ENCODE results near the gene FITM1.

The FITM1 gene

GRCh38 chr14:24094841-24095270, 35.6 kb upstream of the FITM1 start:
- Histone ChIP-seq H3K27me3 (ENCODE audit: insufficient read depth, low read depth, severe bottlenecking) (no peaks in the 10 kb centered on the region), H3K4me3 (ENCODE audit: low read depth, low read length) (peak overlapping the region; percentile 66), H3K27ac (peak overlapping the region; percentile 83), H3K36me3 (no peaks in the 10 kb centered on the region), H3K9me3 (ENCODE audit: severe bottlenecking) (no peaks in the 10 kb centered on the region)
- TF ChIP-seq, protein P1, sequence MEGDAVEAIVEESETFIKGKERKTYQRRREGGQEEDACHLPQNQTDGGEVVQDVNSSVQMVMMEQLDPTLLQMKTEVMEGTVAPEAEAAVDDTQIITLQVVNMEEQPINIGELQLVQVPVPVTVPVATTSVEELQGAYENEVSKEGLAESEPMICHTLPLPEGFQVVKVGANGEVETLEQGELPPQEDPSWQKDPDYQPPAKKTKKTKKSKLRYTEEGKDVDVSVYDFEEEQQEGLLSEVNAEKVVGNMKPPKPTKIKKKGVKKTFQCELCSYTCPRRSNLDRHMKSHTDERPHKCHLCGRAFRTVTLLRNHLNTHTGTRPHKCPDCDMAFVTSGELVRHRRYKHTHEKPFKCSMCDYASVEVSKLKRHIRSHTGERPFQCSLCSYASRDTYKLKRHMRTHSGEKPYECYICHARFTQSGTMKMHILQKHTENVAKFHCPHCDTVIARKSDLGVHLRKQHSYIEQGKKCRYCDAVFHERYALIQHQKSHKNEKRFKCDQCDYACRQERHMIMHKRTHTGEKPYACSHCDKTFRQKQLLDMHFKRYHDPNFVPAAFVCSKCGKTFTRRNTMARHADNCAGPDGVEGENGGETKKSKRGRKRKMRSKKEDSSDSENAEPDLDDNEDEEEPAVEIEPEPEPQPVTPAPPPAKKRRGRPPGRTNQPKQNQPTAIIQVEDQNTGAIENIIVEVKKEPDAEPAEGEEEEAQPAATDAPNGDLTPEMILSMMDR (IDR thresholded peaks at IDR 0.05; ENCODE audit: low read depth, low read length), result no peak
- DNase-seq, result no peak

DNA sequence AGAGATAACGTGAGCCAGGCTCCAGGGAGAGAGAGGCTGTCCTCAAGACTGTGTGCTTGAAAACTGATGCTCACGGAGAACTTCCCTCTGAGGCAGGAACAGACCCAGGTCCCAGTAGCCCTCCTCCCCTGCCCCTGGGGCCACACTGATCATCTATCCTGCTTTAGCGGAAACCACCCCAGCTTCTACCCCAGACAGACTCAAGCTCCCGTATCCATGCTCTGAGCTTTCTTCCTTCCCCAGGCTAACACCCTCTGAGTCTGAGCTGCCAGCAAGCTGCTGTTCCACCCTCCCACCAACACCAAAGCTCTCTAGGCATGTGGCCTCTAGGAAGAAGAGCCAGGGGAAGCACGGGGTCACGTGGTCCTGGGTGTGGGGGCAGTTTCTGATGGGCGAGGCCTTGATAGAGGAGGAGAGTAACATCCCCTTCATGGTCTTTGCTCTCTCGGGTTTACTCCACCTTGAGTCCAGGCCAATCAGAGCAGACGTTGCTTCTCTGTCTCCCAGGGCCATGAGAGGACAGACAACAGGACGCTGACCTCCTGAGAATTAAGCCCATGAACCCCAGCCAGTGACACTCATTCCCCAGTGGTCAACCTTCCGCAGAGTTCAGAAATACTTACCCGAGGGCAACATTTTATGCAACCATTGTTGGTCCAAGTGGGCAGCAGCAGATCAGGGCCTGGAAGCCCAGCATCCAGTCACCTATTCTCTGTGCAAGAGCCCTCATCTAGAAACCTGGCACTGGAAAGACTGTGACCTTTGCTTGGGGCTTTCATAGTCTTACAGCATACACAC, 35.0 kb upstream of the FITM1 start:
- Histone ChIP-seq H3K4me3 (ENCODE audit: low read depth, low read length) (peak overlapping the region; percentile 66), H3K27ac (peak overlapping the region; percentile 83)
- DNase-seq, result peak; percentile 79

DNA sequence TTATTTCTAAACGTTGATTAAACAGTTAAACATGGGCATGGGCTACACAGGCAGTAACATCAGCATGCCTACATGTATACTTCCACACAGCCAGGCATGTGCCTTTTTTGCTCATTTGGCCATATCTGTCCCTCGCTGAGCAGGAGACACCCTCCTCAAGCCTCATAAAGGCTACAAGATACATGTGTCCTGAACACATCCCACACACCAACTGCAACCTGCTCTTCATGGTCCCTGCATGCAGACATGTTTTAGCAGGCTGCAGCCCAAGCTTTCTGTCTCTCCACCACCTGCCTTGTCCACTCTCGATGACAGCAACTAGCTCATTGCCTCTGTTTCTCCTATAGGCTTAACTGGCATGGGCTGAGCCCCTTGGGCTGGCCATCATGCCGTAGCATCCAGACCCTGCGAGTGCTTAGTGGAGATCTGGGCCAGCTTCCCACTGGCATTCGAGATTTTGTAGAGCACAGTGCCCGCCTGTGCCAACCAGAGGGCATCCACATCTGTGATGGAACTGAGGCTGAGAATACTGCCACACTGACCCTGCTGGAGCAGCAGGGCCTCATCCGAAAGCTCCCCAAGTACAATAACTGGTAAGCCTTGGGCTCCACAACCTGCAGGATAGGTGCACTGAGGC, 33.8 kb upstream of the FITM1 start:
- H3K4me3 ChIP-seq (ENCODE audit: low read depth, low read length), result no peak overlapping the region
- H3K27ac ChIP-seq, result no peak overlapping the region
- TF ChIP-seq, protein P1 (IDR thresholded peaks at IDR 0.05; ENCODE audit: low read depth, low read length), result no peak
- DNase-seq, result no peak
- no peaks in the 10 kb centered on the region for H3K36me3 ChIP-seq
- no peaks in the 10 kb centered on the region for H3K9me3 ChIP-seq (ENCODE audit: severe bottlenecking)
- no peaks in the 10 kb centered on the region for H3K27me3 ChIP-seq (ENCODE audit: insufficient read depth, low read depth, severe bottlenecking)

More for the DNA sequence above, 35.0 kb upstream of the FITM1 start:
- no peaks in the 10 kb centered on the region for H3K27me3 ChIP-seq (ENCODE audit: insufficient read depth, low read depth, severe bottlenecking)
- TF ChIP-seq, protein P1 (IDR thresholded peaks at IDR 0.05; ENCODE audit: low read depth, low read length), result no peak
- H3K9me3 ChIP-seq (ENCODE audit: severe bottlenecking), result no peaks in the 10 kb centered on the region
- H3K36me3 ChIP-seq, result no peaks in the 10 kb centered on the region

DNA sequence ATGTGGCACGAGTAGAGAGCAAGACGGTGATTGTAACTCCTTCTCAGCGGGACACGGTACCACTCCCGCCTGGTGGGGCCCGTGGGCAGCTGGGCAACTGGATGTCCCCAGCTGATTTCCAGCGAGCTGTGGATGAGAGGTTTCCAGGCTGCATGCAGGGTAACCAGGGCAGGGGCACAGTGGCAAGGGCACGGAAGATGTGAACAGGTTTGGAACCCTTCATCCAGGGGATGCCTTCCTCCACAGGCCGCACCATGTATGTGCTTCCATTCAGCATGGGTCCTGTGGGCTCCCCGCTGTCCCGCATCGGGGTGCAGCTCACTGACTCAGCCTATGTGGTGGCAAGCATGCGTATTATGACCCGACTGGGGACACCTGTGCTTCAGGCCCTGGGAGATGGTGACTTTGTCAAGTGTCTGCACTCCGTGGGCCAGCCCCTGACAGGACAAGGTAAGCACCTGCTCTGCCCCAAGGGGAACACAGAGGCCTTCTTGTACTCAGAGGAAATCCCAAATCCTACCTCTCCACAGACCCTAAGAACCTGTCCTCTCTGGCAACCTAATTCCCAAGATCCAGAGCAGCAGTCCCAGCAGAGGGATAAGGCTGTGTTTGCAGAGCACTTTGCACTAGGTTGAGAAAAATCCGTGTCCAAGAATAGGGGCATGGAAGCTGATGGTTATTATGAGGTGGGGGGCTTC, 32.1 kb upstream of the FITM1 start:
- TF ChIP-seq, protein P1 (IDR thresholded peaks at IDR 0.05; ENCODE audit: low read depth, low read length), result no peak
- H3K27ac ChIP-seq, result no peak overlapping the region
- H3K9me3 ChIP-seq (ENCODE audit: severe bottlenecking), result no peaks in the 10 kb centered on the region
- H3K4me3 ChIP-seq (ENCODE audit: low read depth, low read length), result no peak overlapping the region
- no peaks in the 10 kb centered on the region for H3K27me3 ChIP-seq (ENCODE audit: insufficient read depth, low read depth, severe bottlenecking)
- H3K36me3 ChIP-seq, result no peaks in the 10 kb centered on the region
- no peak for DNase-seq

GRCh38 chr14:24098927-24099813, 31.3 kb upstream of the FITM1 start:
- H3K27ac ChIP-seq, result no peak overlapping the region
- no peaks in the 10 kb centered on the region for H3K9me3 ChIP-seq (ENCODE audit: severe bottlenecking)
- DNase-seq, result no peak
- no peak overlapping the region for H3K4me3 ChIP-seq (ENCODE audit: low read depth, low read length)
- H3K36me3 ChIP-seq, result no peaks in the 10 kb centered on the region
- H3K27me3 ChIP-seq (ENCODE audit: insufficient read depth, low read depth, severe bottlenecking), result no peaks in the 10 kb centered on the region
- TF ChIP-seq, protein P1 (IDR thresholded peaks at IDR 0.05; ENCODE audit: low read depth, low read length), result no peak

All from WERI-Rb-1 (cell line).